GM15510 (cell line): ENCODE results near the gene UQCR10.
A peak's percentile ranks its signal among the peaks of the same experiment; 100 is the strongest.

ENCODE experiments used
- POLR2A ChIP-seq: IDR thresholded peaks from 3 replicates; pipeline ENCODE4 v1.6.1; 2011; ENCODE audit warnings: borderline replicate concordance; ENCODE audit not compliant: insufficient read length; ENCODE audit errors: extremely low read depth

The UQCR10 gene

GRCh38 chr22:29748248-29748893 lies 18.8 kb upstream of the UQCR10 start:
- TF ChIP-seq POLR2A = no peak

GRCh38 chr22:29750029-29750428 lies 17.1 kb upstream of the UQCR10 start:
- no peak for TF ChIP-seq POLR2A

- no peak for TF ChIP-seq POLR2A
These were observed 16.3 kb upstream of the UQCR10 start for GRCh38 chr22:29750559-29751538.

GRCh38 chr22:29751669-29752068 lies 15.5 kb upstream of the UQCR10 start:
- no peak for TF ChIP-seq POLR2A

- TF ChIP-seq POLR2A = no peak
These were observed 13.1 kb upstream of the UQCR10 start for GRCh38 chr22:29753808-29754657.

- no peak for TF ChIP-seq POLR2A
These were observed 11.3 kb upstream of the UQCR10 start for GRCh38 chr22:29755889-29756288.

- no peak for TF ChIP-seq POLR2A
These were observed 10.8 kb upstream of the UQCR10 start for GRCh38 chr22:29756341-29756740.

GRCh38 chr22:29757096-29757495 lies 10.1 kb upstream of the UQCR10 start:
- TF ChIP-seq POLR2A = no peak

GRCh38 chr22:29758068-29758622 lies 9.0 kb upstream of the UQCR10 start:
- TF ChIP-seq POLR2A = no peak

- TF ChIP-seq POLR2A = no peak
These were observed 8.2 kb upstream of the UQCR10 start for GRCh38 chr22:29758959-29759358.

GRCh38 chr22:29762263-29762662 lies 4.9 kb upstream of the UQCR10 start:
- TF ChIP-seq POLR2A = no peak

- no peak for TF ChIP-seq POLR2A
These were observed 1.1 kb upstream of the UQCR10 start for GRCh38 chr22:29765905-29766631.

- TF ChIP-seq POLR2A = peak; percentile 67
These were observed 468 bp upstream of the UQCR10 start, which contains the start of gene ZMAT5 for GRCh38 chr22:29766632-29767170. TSS of gene ZMAT5 (minus strand) at chr22:29767007. CDS start at chr22:29748544, 18,463 bp downstream.
